ENCODE results near the gene AKR1D1. TPM values are rescaled to one million over a fixed set of nuclear protein-coding genes. Genes with fewer than 3 reads are reported as not detected.
"Not testable (repeated sequence)": the region's sequence is repeated elsewhere in the genome, so short reads cannot be mapped to it uniquely, and the experiment has no call there.

Gene AKR1D1
- total RNA-seq, 1 donor from 2014 or later: 0.08 TPM

- no peak for TF ChIP-seq CTCF (IDR thresholded peaks at IDR 0.05; ENCODE audit: insufficient read depth, low read length, poor library complexity, severe bottlenecking)
- no peaks in the 10 kb centered on the region for H3K36me3 ChIP-seq (ENCODE audit: control insufficient read depth, insufficient read depth, low read length)
- DNase-seq (ENCODE audit: low read depth): no peak
- H3K27me3 ChIP-seq (ENCODE audit: control insufficient read depth, insufficient read depth, low read length): no peaks in the 10 kb centered on the region
- H3K4me3 ChIP-seq (ENCODE audit: low read depth, low read length): no peak overlapping the region
Measured at GRCh38 chr7:138142583-138143201, 66.4 kb downstream of the AKR1D1 start.

GRCh38 chr7:138144958-138145357, 68.7 kb downstream of the AKR1D1 start:
- no peaks in the 10 kb centered on the region for H3K36me3 ChIP-seq (ENCODE audit: control insufficient read depth, insufficient read depth, low read length)
- no peak for DNase-seq (ENCODE audit: low read depth)

GRCh38 chr7:138146221-138146620, 70.0 kb downstream of the AKR1D1 start:
- not testable (repeated sequence) for H3K36me3 ChIP-seq (ENCODE audit: control insufficient read depth, insufficient read depth, low read length); H3K27me3 ChIP-seq (ENCODE audit: control insufficient read depth, insufficient read depth, low read length); H3K4me3 ChIP-seq (ENCODE audit: low read depth, low read length); DNase-seq (ENCODE audit: low read depth)

More at GRCh38 chr7:138144958-138145357, 68.7 kb downstream of the AKR1D1 start:
- no peak for TF ChIP-seq CTCF (IDR thresholded peaks at IDR 0.05; ENCODE audit: insufficient read depth, low read length, poor library complexity, severe bottlenecking)
- Histone ChIP-seq H3K27me3 (ENCODE audit: control insufficient read depth, insufficient read depth, low read length) (no peaks in the 10 kb centered on the region), H3K4me3 (ENCODE audit: low read depth, low read length) (no peak overlapping the region)

GRCh38 chr7:138146757-138147734, 70.8 kb downstream of the AKR1D1 start:
- H3K4me3 ChIP-seq (ENCODE audit: low read depth, low read length); DNase-seq (ENCODE audit: low read depth); H3K27me3 ChIP-seq (ENCODE audit: control insufficient read depth, insufficient read depth, low read length); H3K36me3 ChIP-seq (ENCODE audit: control insufficient read depth, insufficient read depth, low read length): not testable (repeated sequence)

GRCh38 chr7:138151731-138152577, 75.7 kb downstream of the AKR1D1 start:
- no peaks in the 10 kb centered on the region for H3K36me3 ChIP-seq (ENCODE audit: control insufficient read depth, insufficient read depth, low read length)
- no peak for TF ChIP-seq CTCF (IDR thresholded peaks at IDR 0.05; ENCODE audit: insufficient read depth, low read length, poor library complexity, severe bottlenecking)
- DNase-seq (ENCODE audit: low read depth): no peak
- H3K27me3 ChIP-seq (ENCODE audit: control insufficient read depth, insufficient read depth, low read length): no peaks in the 10 kb centered on the region
- no peak overlapping the region for H3K4me3 ChIP-seq (ENCODE audit: low read depth, low read length)

- H3K36me3 ChIP-seq (ENCODE audit: control insufficient read depth, insufficient read depth, low read length): no peaks in the 10 kb centered on the region
Measured at GRCh38 chr7:138154661-138155060, 78.4 kb downstream of the AKR1D1 start.

More at GRCh38 chr7:138154661-138155060, 78.4 kb downstream of the AKR1D1 start:
- Histone ChIP-seq H3K27me3 (ENCODE audit: control insufficient read depth, insufficient read depth, low read length) (no peaks in the 10 kb centered on the region), H3K4me3 (ENCODE audit: low read depth, low read length) (no peak overlapping the region)
- no peak for TF ChIP-seq CTCF (IDR thresholded peaks at IDR 0.05; ENCODE audit: insufficient read depth, low read length, poor library complexity, severe bottlenecking)
- DNase-seq (ENCODE audit: low read depth): no peak
